ENCODE data around the gene DPEP3. TPM values are rescaled to one million over a fixed set of nuclear protein-coding genes. Genes with fewer than 3 reads are reported as not detected.

Gene DPEP3
- total and polyA plus RNA-seq, 10 of the 15 experiments (the other 5 are each of a cell fraction or from before 2014, with no cell fraction given), result not detected

GRCh38 chr16:67926181-67926750 is 54.0 kb downstream of the DPEP3 start:
- POLR2A ChIA-PET, result interaction anchor here (0.9 kb wide), 1 partner anchor 15 kb away, joined by 3 read pairs; no protein-coding TSS in a partner anchor
- SMC1A ChIA-PET (ENCODE audit: uncharacterized antibody, unreplicated experiment), result interaction anchor here (0.6 to 1.3 kb wide), 2 partner anchors 9 to 38 kb away, joined by 3 read pairs; no protein-coding TSS in a partner anchor
- no peak overlapping the region for H3K4me2 ChIP-seq (ENCODE audit: control insufficient read depth, insufficient read depth)

More at GRCh38 chr16:67926181-67926750, 54.0 kb downstream of the DPEP3 start:
- Histone ChIP-seq H3K9ac (ENCODE audit: control insufficient read depth, insufficient read depth, low read length) (no peak overlapping the region), H3K9me3 (replicated peaks; ENCODE audit: control insufficient read depth, insufficient read depth, low read length) (no peaks in the 10 kb centered on the region), H4K20me1 (ENCODE audit: control insufficient read depth, insufficient read depth) (no peaks in the 10 kb centered on the region), H3K4me1 (ENCODE audit: control insufficient read depth, insufficient read depth, low read length) (no peaks in the 10 kb centered on the region; the same call in 1 of the 2 replicates), H3K27me3 (replicated peaks in 1 of 2; ENCODE audit: control insufficient read depth in 2 of 2, insufficient read depth in 2 of 2, low read length in 1 of 2) (no peaks in the 10 kb centered on the region), H3K79me2 (ENCODE audit: control insufficient read depth, insufficient read depth, low read length) (no peaks in the 10 kb centered on the region), H2AFZ (ENCODE audit: control insufficient read depth, low read depth, low read length) (no peak overlapping the region), H3K27ac (ENCODE audit: control insufficient read depth, insufficient read depth) (no peak overlapping the region), H3K36me3 (ENCODE audit: control insufficient read depth in 2 of 2, insufficient read depth in 2 of 2, low read length in 1 of 2) (peaks cover 0 to 16% of the 10 kb centered on the region in 2 experiments; a peak in 2 of 4 replicates), H3K4me3 (no peak overlapping the region)
- TF ChIP-seq LARP7 (IDR thresholded peaks at IDR 0.05) (no peak), TCF12 (IDR thresholded peaks at IDR 0.05; ENCODE audit: low read depth, low read length) (no peak), POLR2AphosphoS5 (IDR thresholded peaks at IDR 0.05; ENCODE audit: low read length) (no peak), PKNOX1 (IDR thresholded peaks at IDR 0.05) (no peak), ZNF687 (IDR thresholded peaks at IDR 0.05) (no peak), SKIL (IDR thresholded peaks at IDR 0.05; ENCODE audit: low read depth, poor library complexity, severe bottlenecking) (no peak), GABPA (IDR thresholded peaks at IDR 0.05; ENCODE audit: low read depth) (no peak), CEBPB (IDR thresholded peaks at IDR 0.05; ENCODE audit: borderline replicate concordance in 1 of 2, low read depth in 2 of 2, low read length in 2 of 2) (no peak)
- ATAC-seq, result peak; percentile 24
- whole genome bisulfite sequencing (ENCODE audit: insufficient coverage, insufficient replicate concordance, low lambda C conversion rate, missing lambda C conversion rate), result 29% methylated on average over 13 of the region's 13 CpGs
- no peak for FAIRE-seq
- intact Hi-C loops (cut with micrococcal nuclease; ENCODE audit: unreplicated experiment), result loop anchor here (5.0 to 10.0 kb wide), 2 partner anchors 34 to 401 kb away; partner anchors contain the start of genes PSKH1 and RIPOR1
- DNase-seq (ENCODE audit: low read depth, low spot score), result no peak
- BruUV-seq (replicated peaks), result no TSS peak
- in situ Hi-C loops (cut with MboI), result loop anchor here (5.0 kb wide), 2 partner anchors 109 to 249 kb away; no protein-coding TSS in a partner anchor
- ChIA-PET RAD21 (ENCODE audit: unreplicated experiment) (interaction anchor here (1.0 to 1.1 kb wide), 2 partner anchors 42 to 110 kb away, joined by 3 to 5 read pairs; no protein-coding TSS in a partner anchor), CTCF (interaction anchor here (0.8 to 2.2 kb wide), 5 partner anchors 9 to 262 kb away, joined by 3 to 11 read pairs (median 5); no protein-coding TSS in a partner anchor)

Measured in GM12878 (cell line).